HG03139 (cell line): ENCODE results near the gene USP10.

Experiments
- ATAC-seq: cut with Tn5 transposase; IDR thresholded peaks from one replicate; pipeline ENCODE4 v1.9.1; 2021; ENCODE audit not compliant: unreplicated experiment

Gene USP10

GRCh38 chr16:84699147-84699711 lies 571 bp upstream of the USP10 start:
- ATAC-seq: no peak

DNA sequence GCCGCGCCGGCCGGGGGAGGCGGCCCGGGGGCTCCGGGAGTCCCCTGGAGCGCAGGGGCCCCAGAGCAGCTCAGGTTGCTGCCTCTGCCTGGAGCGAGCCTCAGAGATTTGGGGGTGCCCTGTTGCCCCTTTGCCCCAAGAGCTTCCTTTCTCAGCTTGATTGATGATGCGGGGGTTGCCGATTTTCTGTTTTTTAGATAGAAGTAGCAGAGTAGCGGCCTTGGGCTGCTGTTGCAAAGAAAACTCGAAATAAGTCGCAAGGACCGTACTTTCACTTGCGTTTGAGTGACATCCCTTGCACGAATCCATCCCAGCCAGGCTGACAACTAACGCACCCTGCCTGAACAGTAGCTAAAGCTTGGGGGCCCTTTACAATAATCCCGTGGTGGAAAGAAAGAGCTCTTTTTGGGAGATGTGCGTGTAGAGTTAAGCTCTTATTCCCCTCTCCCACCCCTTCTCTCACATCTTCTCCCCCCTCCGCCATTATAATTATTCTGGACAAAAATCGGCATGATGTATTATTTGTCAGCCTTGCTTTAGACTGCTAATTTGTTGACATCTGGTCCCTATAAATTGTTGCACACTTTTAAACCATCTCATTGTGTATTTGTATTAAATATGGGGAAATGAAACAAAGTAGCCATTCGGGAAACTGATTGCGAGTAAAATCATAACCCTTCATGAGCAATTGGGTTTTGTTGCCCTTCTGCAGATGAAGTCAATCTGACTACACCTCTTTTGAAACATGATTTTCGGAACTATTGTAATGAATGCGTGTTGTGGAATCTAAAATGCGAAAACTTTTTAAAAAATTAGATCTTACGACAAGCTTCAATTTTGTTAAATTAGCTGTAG lies 873 bp downstream of the USP10 start:
- peak; percentile 32 for ATAC-seq

GRCh38 chr16:84703681-84704080 lies 3.9 kb downstream of the USP10 start:
- no peak for ATAC-seq

DNA sequence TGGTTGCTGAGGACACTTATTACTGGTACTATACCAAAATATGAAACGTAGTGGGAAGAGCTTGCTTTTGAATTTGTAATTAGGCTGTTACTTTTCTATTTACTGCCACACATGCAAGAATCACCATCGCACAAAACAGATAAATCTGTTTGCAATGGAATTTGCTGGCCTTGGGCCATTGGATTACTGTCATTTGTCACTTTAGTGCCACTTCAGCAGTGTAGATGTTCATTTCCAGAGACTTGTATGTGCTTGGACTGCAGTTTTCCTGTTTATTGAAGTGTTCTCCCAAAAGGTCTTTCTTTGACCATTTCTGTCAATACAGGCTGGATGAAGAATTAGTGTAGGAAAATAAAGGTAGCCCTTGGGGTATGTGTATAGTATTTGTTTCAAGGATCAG lies 4.5 kb downstream of the USP10 start:
- no peak for ATAC-seq

DNA sequence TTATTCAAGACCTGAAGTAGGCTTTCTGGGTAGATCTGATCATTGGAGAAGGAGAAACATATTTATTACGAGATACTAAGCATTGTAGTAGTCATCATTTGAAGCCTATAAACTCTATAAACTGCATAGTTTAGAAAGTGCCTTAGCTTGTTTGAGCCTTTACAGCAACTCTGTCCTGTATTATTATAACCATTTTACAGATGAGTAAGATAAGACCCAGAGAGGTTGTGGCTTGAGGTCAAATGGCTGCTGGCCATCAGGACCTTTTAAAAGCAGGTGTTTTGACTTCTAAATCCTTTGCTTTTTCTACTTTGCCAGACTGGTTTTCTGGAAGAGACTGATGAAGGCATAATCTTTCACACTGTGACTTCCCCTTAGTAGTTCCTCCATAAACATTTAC lies 7.1 kb downstream of the USP10 start:
- ATAC-seq: no peak

GRCh38 chr16:84709609-84710008 lies 9.8 kb downstream of the USP10 start:
- ATAC-seq: no peak

DNA sequence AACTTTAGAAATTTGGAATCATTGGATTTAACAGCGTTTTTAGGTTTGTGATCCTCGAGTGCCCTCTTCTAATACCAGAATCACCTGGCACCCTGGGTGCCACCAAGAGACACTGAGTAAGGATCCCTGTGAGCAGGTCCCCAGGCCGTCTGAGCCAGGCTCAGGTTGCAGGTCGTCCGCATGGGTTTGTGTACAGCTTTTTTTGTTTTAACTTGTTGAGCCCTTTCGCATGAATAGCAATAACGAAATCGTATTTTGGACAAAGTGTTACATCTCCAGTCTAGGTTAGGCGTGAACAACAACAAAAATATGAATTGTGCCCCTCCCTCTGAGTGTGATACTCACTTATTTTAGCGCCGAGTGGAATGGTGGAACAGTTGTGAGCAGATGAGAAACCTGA lies 10.9 kb downstream of the USP10 start:
- ATAC-seq: no peak

- no peak for ATAC-seq
These were observed 12.4 kb downstream of the USP10 start for GRCh38 chr16:84712138-84712671.

GRCh38 chr16:84712801-84713775 lies 13.3 kb downstream of the USP10 start:
- ATAC-seq: no peak

GRCh38 chr16:84714028-84714427 lies 14.2 kb downstream of the USP10 start:
- ATAC-seq: no peak

GRCh38 chr16:84715424-84715823 lies 15.6 kb downstream of the USP10 start:
- no peak for ATAC-seq

DNA sequence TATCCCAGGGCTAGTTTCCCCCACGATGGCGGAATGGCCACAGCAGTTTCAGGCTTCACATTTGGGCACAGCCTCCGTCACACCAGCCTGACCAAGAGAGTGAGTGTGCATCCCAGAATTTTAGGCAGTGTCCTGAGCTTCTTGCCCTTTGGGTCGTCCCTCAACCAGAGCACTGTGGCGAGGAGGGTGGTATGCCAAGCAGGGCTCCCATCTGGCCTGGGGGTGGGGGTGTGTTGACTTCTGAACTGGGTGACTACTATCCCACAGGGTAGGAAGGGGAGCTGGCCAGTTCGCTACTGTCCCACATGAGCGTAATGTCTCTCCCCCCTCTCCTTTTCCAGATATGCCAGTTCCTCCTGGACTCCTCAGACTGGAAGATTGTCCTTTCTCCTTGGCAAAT lies 16.1 kb downstream of the USP10 start:
- no peak for ATAC-seq

DNA sequence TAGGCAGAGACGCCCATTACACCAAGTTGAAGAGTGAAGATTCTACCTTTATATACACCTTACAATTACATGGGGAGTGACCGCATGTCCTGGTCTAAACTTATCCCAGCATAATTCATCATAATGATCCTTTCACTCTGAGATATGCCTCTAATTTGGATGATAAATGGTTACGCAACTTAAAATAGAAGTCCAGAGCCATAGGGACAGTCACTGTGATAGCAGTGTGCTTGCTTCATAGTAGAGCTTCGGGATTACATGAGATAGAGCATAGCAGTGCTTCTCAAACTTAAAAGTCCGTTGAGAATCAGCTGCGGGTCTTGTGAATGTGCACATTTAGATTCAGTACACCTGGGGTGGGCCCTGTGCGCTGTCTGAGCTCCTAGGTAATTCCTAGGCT lies 16.9 kb downstream of the USP10 start:
- no peak for ATAC-seq

DNA sequence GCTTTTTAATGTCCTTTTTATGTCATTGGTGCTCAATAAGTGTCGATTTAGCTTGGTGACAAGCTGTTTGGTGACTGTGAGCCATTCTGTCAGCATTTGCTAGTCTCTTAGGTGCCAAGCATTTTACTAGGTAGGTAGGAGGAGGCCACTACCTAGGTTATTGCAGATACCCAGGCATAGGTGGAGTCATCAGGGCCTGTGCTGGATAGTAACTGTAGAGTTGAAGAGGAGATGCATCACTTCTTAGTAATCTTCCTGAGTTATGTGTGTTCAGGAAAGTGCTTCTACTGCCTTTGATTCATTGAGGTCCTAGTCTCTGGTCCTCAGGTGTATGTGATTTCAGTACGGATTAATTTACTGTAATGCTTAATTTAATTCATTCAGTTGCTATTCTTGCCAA lies 17.7 kb downstream of the USP10 start:
- ATAC-seq: no peak

- no peak for ATAC-seq
These were observed 20.4 kb downstream of the USP10 start for GRCh38 chr16:84720177-84720579.

GRCh38 chr16:84722068-84722467 lies 22.3 kb downstream of the USP10 start:
- ATAC-seq: no peak

GRCh38 chr16:84723906-84724305 lies 24.1 kb downstream of the USP10 start:
- no peak for ATAC-seq

DNA sequence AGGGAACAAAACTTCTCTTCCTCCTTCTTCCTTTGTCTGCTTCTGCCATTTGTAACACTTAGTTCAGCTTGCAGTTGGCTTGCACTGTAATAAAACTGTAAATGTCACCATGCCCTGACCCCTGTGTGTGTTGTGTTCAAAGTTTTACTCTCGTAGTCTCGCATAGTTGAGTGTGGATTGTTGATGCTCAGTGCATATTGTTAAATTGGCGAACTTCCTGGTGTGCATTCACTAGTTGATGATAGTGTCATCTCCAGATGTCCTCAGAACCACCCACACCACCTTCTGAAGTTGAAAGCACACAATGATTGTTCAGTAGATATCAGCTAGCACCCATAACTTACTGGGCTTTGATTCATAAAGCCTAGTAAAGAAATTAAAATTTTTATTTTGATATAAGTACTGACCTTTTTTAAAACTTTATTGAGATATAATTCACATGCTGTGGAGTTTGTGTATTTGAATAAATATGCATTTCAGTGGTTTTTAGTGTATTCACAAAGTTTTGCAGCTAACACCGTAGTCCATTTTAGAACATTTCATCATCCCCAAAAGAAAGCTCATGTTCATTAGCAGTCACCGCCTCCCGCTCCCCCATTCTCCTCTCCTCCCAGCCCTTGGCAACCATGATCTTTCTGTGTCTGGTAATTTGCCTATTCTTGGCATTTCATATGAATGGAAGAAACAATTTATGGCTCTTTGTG lies 25.0 kb downstream of the USP10 start:
- ATAC-seq: no peak

- ATAC-seq: no peak
These were observed 25.8 kb downstream of the USP10 start for GRCh38 chr16:84725481-84726078.

DNA sequence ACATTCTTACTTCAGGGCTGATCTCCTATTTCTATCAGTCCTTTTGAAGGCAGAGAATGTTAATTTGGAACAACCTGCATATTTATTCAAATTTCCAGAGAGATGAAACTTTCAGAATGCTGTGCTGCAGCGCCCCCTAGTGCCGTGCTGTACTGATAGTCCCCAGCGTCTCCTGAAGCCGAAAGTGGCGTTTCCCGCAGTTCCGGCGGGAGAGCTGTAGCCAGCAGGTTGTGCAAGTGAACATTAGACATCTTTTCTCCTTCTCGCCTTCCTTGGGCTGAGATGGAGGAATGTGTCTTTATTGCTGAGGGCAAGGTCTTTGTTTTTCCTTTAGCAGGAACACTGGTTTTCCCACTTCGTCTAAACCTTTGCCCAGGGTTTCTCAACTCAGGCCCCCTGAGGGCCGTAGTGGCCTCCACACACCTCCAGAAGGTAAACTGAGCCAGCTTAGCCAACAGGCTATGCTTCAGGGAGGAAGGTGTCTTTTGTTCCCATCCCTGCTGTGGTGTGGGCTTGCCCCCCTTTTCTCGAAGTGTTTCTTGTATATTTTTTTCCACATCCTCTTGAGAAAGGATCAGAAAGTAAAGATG lies 26.4 kb downstream of the USP10 start:
- ATAC-seq: no peak
